ENCODE results near the gene PIK3R1.
"Not testable (repeated sequence)": the region's sequence is repeated elsewhere in the genome, so short reads cannot be mapped to it uniquely, and the experiment has no call there.

PIK3R1 gene

DNA sequence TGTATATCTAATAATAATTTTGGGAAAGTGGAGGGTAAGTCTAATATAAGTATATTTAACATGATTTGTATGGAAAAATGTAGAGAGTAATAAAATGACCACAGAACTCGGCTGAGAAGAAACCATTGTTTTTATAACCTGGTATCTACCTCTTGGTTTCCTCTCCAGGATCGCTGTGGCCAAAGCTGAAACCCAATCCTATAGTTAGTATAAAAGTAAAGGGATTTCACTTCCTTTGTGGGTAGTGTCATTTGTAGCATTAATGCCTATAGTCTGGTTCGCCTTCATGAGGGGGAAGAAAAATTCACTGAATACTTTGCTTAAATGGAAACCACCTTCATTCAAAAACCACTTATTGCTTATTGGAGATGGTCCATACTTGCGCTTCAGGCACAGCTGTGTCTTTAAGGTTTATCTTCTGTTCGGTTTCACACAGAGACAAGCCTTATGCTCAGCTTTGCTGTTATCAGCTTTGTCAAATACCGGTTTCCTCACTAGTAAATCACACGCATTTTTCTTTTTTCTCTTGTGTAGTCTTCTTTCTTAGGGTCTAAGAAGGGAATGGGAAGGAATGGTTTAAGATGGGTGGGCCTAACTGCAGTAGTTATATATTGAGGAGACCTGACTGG, 12.1 kb downstream of the PIK3R1 start:
- DNase-seq: no peak

DNA sequence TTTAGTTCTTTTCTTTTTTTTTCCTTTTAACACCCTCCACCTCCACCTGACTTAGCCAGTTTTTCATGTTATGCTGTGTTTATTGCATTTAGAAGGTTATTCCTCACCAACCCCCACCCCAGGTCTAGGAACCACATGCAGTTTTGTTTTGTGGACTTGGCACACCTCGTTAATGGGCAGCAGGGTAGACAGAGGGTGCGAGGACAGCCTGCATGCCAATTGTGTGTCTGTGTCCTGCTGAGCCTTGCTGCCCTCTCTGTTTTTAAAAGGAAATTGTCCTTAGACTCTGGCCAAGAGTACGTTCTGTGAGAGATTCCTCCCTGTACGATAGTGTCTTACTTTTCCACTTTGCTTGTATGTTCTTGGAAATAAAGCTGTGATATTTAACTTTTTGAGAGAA, 13.9 kb downstream of the PIK3R1 start:
- no peak for DNase-seq

DNA sequence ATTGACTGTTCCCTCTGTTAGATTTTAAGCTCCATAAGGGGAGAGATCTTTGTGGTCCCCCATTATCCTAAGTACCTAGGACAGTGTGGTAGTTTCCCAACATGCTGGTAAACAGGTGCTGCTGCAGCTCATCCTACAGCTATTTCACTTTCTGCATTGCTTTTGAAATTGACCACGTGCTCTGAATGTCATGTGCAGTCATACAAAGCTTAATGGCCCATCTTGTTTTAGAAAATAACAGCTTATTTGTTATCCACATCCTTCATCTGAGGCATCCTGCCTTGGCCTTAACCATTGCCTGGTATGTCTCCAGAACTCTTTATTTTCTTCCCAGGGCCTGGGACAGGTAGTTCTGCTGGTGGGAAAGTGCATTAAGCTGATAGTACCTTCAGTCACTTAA, 14.7 kb downstream of the PIK3R1 start:
- DNase-seq: no peak

- no peak for DNase-seq
Measured at GRCh38 chr5:68231414-68232076, 16.0 kb downstream of the PIK3R1 start.

DNA sequence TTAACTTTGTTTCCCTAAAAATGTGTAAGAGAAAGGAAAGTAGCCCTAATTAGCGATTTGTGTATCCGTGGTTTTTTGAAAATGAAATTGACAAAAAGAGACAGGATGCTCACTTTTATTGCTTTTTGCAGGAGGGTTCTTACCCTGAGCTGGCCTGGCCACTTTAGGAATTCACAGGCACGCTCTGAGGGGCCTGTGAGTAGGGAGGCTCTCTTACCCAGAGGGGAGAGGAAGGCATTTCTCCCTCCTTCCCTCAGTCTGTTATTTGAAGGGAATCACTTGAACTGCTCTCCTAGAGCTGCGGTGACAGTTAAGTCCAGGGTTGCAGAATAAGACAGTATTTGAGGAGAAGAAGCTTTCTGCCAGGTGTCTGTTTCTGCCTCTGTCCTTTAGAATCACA, 16.7 kb downstream of the PIK3R1 start:
- no peak for DNase-seq

- no peak for DNase-seq
Measured at GRCh38 chr5:68233075-68233474, 17.5 kb downstream of the PIK3R1 start.

GRCh38 chr5:68235229-68235628, 19.7 kb downstream of the PIK3R1 start:
- DNase-seq: not testable (repeated sequence)

DNA sequence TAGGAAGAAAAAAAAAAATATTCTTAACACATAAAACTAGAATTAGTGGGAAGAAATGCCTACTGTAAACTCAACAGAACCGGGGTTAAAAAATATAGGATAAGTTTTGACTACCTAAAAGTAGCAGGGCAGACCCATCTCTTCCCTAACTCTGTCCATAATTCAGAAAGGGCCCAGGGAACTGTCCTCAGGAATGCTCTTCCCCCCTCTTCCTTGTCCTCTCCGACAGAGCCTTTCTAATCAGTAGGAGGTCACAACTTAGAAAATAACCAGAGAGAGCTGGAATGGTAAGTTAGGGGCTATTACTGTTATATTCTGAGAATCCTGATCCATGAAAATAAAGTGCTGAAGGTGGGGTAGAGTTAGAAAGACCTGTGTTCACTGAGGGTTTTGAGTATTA, 22.2 kb downstream of the PIK3R1 start:
- no peak for DNase-seq

- DNase-seq: peak; percentile 81 to 83
Measured at GRCh38 chr5:68239487-68239886, 23.9 kb downstream of the PIK3R1 start.

GRCh38 chr5:68240202-68240601, 24.6 kb downstream of the PIK3R1 start:
- DNase-seq: no peak

DNA sequence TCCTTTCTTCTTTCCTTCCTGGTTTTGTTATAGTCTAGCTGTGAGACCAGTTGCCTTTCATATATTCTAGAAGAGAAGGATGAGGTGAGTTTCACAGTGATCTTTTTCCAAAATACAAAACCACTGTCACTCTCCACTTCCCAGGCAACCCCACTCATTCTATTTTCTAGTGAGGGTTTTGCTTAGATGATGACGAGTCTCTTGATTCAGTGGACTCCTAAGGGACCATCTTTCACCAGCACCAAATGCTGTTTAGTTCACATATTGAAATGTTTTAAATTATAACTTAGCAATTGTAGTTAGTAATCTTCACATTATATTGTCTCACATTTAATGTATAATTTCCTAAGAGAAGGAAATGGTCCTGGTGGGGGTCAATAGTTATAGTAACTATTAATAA, 25.2 kb downstream of the PIK3R1 start:
- DNase-seq: no peak

DNA sequence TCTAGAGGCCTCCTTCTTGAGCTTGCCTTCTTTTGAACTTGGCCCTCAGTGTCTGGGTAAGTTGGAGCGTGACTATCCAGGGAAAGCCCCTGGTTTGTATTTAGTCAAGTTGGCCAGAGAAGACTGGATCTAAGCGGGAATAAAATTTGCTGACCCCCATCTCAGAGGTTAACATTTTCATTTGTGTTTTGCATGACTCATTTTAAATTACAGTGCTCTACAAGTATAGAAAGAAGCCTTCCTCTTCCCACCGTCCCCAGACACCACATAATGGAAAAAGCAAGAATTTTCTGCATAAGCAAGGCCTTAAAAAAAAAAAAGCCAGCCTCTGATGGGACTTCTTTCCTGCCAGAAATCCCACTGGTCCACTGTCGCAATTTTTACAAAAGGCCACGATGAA, 27.2 kb downstream of the PIK3R1 start:
- DNase-seq: no peak

DNA sequence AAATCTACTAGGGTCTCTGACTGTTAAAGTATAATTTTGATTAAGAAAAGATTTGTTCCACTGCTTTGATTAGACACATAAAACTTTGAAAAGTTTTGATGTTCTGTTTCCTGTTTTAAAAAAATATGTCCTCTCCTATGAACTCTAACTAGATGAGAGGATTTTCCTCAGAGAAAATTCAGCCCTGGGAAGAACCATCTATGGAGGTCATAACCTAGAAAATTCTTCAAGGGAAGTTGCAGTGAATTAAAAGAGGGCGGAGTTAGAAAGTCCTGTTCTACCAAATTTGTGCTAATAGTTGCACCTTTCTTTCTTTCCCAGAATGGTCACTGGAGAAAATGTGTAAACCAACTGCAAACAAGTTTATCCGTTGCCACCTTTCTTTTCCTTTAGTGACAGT, 27.7 kb downstream of the PIK3R1 start:
- DNase-seq: no peak

- no peak for DNase-seq
Measured at GRCh38 chr5:68243681-68244080, 28.1 kb downstream of the PIK3R1 start.

DNA sequence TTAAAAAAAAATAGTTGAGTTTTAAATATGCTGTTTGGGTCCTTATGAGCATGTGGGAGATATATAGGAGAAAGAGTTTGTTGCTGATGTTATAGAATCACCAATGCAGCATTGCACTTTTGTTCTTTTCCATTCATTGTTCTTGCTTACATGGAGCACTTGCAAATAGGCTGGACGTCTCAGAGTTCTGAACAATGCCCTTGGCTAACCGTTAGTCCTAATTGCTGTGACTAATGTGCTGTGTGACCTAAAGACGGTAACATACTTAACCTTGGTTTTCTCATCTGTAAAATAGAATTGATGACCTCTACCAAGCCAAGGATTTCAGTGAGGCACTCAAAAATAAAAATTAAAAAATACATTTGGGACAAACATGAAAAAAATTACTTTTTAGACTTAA, 29.8 kb downstream of the PIK3R1 start:
- DNase-seq: no peak

GRCh38 chr5:68246802-68247201, 31.2 kb downstream of the PIK3R1 start:
- DNase-seq: peak in 1 of 2 donors; percentile 40

- no peak for DNase-seq
Measured at GRCh38 chr5:68247627-68248026, 32.1 kb downstream of the PIK3R1 start.

DNA sequence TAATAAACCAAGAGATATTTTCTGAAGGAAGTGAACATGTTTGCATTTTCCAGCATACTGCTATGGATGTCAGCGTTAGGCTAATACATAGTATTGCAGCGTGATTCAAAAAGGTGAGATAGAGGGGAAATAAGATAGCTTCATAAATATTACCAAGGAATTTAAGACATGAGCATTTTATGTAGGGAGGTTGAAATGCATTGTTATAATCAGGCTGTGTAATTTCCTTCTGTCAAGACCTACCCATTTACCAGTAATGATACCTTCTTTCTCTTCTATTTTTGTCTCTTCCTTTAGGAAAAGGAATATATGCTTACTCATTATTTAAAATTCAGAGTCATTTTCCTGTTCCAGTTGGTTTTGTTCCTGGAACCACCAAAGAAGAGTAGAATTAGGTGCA, 33.3 kb downstream of the PIK3R1 start:
- DNase-seq: no peak

DNA sequence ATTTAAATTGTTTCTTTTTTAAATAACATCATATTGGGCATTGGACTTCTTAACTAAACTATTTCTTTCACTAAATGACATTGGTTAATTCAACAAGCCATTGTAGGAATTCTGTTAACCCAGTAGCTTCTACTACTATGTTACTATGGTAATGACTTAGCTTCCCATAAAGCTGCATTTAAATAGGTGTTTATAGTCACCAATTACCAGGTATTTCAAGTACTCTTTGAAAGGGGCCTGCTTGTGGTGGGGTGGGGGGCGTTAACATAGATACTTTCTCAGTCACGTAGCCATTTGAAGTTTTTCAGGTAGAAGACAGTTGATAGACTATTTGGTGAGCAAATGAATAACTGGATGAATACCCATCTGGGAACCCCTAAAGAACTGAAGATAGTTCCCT, 34.0 kb downstream of the PIK3R1 start:
- no peak for DNase-seq

- no peak for DNase-seq
Measured at GRCh38 chr5:68250661-68251298, 35.2 kb downstream of the PIK3R1 start.

GRCh38 chr5:68251386-68251785, 35.8 kb downstream of the PIK3R1 start:
- peak; percentile 43 to 56 for DNase-seq

DNA sequence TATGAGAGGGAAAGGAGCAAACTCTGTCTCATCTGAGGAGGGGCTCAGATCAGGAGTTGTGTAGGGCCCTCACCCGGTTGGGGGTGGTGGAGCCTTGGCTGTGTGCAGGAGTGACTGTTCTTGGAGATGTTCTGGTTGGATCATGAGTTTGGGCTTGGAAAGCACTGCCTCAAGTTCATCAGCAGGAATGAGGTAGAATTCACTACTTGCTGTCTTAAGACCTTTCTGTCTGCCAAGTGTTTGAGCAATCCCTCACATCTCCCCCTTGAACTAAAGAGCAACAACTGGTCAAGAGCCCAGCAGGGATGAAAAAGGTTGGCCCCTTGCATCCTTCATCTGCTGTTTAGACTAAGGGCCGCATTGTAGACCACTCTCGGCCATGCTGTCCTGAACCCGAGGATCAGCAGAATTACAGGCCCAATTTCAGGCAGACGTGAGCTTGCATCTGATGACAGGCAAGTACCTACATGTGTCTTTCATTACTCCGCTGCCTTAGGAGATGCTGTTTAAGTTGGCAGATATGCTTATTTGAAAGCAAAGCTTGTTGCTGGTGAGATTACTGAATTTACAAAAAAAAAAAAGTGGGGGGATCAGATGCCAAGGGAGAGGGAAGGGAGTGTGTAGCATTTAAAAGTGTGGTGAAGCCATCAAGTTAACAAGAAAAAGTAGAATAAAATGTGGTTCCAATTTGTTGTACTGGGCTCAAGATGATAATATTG, 36.4 kb downstream of the PIK3R1 start:
- DNase-seq: no peak

- DNase-seq: peak; percentile 49 to 65
Measured at GRCh38 chr5:68252673-68253623, 37.4 kb downstream of the PIK3R1 start.

Data from CD4-positive, alpha-beta T cell treated with Interferon alpha-2 for 1 hour (primary cell).